GM18870 (cell line): ENCODE data around the gene HMCN2.

ENCODE experiments used
- ATAC-seq: cut with Tn5 transposase; IDR thresholded peaks from one replicate; pipeline ENCODE4 v1.9.1; 2021; ENCODE audit warnings: moderate library complexity; ENCODE audit not compliant: unreplicated experiment

HMCN2 gene

GRCh38 chr9:130288926-130289690, 23.5 kb downstream of the HMCN2 start:
- no peak for ATAC-seq

GRCh38 chr9:130289711-130290241, 24.2 kb downstream of the HMCN2 start:
- no peak for ATAC-seq

- no peak for ATAC-seq
Measured at GRCh38 chr9:130290291-130291181, 25.0 kb downstream of the HMCN2 start.

- ATAC-seq, result no peak
Measured at GRCh38 chr9:130291474-130291873, 25.9 kb downstream of the HMCN2 start.

GRCh38 chr9:130292106-130292505, 26.5 kb downstream of the HMCN2 start:
- no peak for ATAC-seq

GRCh38 chr9:130294664-130295063, 29.1 kb downstream of the HMCN2 start:
- ATAC-seq, result no peak

DNA sequence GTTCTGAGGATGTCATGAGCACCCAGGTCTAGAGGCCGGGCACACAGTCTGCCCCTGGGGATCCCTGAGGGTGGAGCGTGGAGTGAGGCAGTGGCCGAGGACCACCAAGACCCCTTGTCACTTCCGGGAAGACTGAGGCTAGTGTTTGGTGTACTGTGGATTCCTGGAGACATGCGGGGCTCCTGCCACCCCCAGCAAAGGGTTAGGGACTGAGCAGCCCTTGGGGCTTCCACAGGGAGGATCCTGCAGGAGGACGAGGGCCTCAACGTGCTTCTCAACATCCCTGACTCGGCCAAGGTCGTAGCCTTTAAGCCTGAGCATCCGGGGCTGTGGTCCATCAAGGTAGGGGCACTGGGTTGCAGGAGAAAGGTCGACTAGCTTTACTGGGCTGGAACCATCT, 29.9 kb downstream of the HMCN2 start:
- ATAC-seq, result no peak

GRCh38 chr9:130295945-130296782, 30.6 kb downstream of the HMCN2 start:
- no peak for ATAC-seq

- no peak for ATAC-seq
Measured at GRCh38 chr9:130296783-130297055, 31.2 kb downstream of the HMCN2 start.

GRCh38 chr9:130297371-130297770, 31.8 kb downstream of the HMCN2 start:
- no peak for ATAC-seq

DNA sequence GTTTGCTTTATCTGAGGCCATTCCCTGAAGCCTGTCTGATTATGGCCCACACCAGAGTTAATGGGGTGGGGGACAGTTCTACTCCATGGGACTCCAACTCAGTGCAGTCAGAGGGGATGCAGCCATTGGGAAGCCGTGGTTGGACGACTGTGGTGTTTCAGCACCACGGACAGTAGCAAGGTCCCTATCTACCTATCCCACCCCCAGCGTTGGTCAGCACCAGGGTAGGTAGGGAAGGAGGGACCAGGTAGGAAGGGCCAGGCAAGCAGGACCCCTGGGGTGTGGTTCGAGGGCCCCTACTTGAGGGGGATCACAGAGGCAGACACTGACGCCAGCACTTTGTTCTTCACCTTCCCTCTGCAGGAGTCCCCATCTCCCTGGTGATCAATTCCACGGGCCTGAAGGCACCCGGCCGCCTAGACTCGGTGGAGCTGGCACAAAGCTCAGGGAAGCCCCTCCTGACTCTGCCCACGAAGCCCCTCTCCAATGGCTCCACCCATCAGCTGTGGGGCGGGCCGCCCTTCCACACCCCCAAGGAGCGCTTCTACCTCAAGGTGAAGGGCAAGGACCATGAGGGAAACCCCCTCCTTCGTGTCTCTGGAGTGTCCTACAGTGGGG, 33.2 kb downstream of the HMCN2 start:
- ATAC-seq, result no peak

GRCh38 chr9:130299785-130300615, 34.4 kb downstream of the HMCN2 start:
- no peak for ATAC-seq

GRCh38 chr9:130300739-130301138, 35.2 kb downstream of the HMCN2 start:
- ATAC-seq, result no peak

- no peak for ATAC-seq
Measured at GRCh38 chr9:130301483-130302286, 36.1 kb downstream of the HMCN2 start.

DNA sequence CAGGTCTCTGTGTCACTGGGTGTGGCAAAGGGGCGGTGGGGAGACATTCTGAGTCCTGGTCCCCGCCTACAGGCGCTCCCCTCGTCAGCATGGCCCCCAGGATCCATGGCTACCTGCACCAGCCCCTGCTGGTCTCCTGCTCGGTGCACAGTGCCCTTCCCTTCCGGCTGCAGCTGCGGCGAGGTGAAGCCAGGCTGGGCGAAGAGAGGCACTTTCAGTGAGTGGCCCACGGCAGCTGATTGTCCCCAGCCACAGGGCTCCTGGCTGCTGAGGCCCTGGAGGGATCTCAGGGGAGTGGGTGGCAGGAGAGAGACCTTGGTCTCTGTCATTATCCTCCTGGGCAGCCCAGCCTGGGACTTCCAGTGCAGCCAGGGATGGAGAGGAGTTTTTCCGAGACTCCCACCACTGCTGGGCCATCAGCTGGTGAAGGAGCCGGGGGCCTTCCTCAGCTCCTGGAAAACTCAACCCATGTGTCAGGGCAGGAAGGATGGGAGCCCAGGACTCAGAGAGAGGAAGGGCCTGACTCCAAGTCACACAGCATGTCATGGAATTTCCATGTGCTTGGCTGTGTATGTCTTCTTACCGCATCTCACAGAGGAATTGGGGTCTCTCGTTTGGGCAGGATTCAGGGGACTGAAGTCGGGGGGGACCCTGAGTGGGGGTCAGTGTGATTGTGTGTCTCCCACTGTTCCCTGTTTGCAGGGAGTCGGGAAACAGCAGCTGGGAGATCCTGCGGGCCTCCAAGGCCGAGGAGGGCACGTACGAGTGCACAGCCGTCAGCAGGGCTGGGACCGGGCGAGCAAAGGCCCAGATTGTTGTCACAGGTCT, 37.4 kb downstream of the HMCN2 start:
- no peak for ATAC-seq

DNA sequence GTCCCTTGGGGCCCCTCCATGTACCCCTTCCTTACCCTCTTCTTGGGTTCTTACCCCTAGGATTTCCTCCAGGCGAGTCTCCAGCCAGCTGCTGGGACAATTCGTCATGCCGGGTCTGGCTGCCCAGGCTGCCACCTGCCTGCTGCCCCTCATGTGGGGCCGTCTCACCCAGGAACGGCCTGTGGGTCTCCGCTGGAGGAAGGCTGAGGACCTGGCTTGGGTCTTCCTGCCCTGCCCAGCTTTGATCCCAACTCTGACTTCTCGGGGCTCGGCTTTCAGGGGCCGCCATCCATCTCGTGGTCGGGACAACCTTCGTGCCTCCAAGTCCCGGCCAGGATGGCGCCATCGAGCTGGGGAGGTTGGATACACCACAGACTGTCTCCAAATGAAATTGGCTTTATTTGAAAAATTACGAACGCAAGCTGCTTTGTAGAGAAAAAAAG, 38.1 kb downstream of the HMCN2 start:
- no peak for ATAC-seq

- ATAC-seq, result no peak
Measured at GRCh38 chr9:130304116-130304515, 38.6 kb downstream of the HMCN2 start.

- ATAC-seq, result no peak
Measured at GRCh38 chr9:130304643-130305042, 39.1 kb downstream of the HMCN2 start.
